Activated B cell treated with CpG ODN at 0.5 μM for 24 hours (primary cell): ENCODE results near the gene PXDC1. TPM values are rescaled to one million over a fixed set of nuclear protein-coding genes. Genes with fewer than 3 reads are reported as not detected.
A peak's percentile ranks its signal among the peaks of the same experiment; 100 is the strongest.

Experiments
- ATAC-seq: fragments of 200-7000 bp; cut with Tn5 transposase; one replicate; pipeline ENCODE4 v1.10.0; 2021; ENCODE audit warnings: low read depth, mild to moderate bottlenecking, moderate library complexity
- CTCF ChIA-PET: fragments of 350-600 bp; sonication (Branson Sonifier 250); formaldehyde crosslinking; loops from one replicate; lab custom pipeline; 2021; ENCODE audit warnings: antibody characterized with exemption; lab: Charles Lee
- POLR2A ChIA-PET: fragments of 350-600 bp; sonication (Branson Sonifier 250); formaldehyde crosslinking; loops from one replicate; lab custom pipeline; 2021; ENCODE audit warnings: antibody characterized with exemption; lab: Charles Lee
- DNase-seq: peaks from one replicate; pipeline ENCODE4 v3.0.0; 2022
- H3K27ac Mint-ChIP-seq: one replicate; pipeline ENCODE4 v1.8.0; 2020; ENCODE audit warnings: mixed read lengths
- H3K27me3 Mint-ChIP-seq: one replicate; pipeline ENCODE4 v1.8.0; 2021; ENCODE audit warnings: mixed read lengths
- H3K36me3 Mint-ChIP-seq: one replicate; pipeline ENCODE4 v1.8.0; 2021; ENCODE audit warnings: low read depth, mixed read lengths
- H3K4me1 Mint-ChIP-seq: one replicate; pipeline ENCODE4 v1.8.0; 2021; ENCODE audit warnings: mixed read lengths
- H3K4me3 Mint-ChIP-seq: one replicate; pipeline ENCODE4 v1.8.0; 2020; ENCODE audit warnings: mild to moderate bottlenecking, mixed read lengths
- H3K9me3 Mint-ChIP-seq: one replicate; pipeline ENCODE4 v1.8.0; 2020; ENCODE audit warnings: mixed read lengths
- intact Hi-C: fragments of 100-400 bp; cut with micrococcal nuclease; formaldehyde crosslinking; loops from one replicate; pipeline ENCODE4 v1.15.1; 2024
- total RNA-seq: library from RNA; stranded (reverse); gene quantifications from 2 replicates; pipeline ENCODE4 v1.2.3, GENCODE V29; 2022
- TF ChIP-seq, protein P1 (sequence below): fragments of 200-600 bp; IDR thresholded peaks from one replicate; pipeline ENCODE4 v1.8.0; 2022; ENCODE audit warnings: antibody characterized with exemption, mild to moderate bottlenecking

Gene PXDC1
- total RNA-seq, 1 donor from 2014 or later: 3.9 TPM

DNA sequence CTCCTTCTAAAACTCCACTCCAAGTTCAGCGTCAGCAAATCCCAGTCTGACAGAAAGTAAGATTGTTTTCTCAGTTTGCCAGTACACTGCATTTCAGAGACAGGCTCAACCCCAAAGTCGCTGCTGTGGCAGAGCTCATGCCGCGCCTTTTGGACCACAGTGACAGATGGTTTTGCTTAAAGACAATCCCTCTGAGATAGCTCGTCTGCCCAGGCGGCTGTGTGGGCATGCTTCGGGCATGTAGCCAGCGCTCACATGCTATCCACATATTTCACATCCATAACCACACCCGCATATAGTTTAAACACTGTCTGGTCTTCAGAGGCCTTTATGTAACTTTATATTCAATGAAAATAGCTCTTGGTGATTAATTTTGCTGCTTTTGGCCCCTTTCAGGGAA is 14.7 kb upstream of the PXDC1 start:
- ChIA-PET CTCF (no interaction called here), POLR2A (no interaction called here)
- TF ChIP-seq, protein P1, sequence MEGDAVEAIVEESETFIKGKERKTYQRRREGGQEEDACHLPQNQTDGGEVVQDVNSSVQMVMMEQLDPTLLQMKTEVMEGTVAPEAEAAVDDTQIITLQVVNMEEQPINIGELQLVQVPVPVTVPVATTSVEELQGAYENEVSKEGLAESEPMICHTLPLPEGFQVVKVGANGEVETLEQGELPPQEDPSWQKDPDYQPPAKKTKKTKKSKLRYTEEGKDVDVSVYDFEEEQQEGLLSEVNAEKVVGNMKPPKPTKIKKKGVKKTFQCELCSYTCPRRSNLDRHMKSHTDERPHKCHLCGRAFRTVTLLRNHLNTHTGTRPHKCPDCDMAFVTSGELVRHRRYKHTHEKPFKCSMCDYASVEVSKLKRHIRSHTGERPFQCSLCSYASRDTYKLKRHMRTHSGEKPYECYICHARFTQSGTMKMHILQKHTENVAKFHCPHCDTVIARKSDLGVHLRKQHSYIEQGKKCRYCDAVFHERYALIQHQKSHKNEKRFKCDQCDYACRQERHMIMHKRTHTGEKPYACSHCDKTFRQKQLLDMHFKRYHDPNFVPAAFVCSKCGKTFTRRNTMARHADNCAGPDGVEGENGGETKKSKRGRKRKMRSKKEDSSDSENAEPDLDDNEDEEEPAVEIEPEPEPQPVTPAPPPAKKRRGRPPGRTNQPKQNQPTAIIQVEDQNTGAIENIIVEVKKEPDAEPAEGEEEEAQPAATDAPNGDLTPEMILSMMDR: no peak
- no peak overlapping the region for H3K27ac Mint-ChIP-seq
- H3K36me3 Mint-ChIP-seq: no peaks in the 10 kb centered on the region
- DNase-seq (no peak), ATAC-seq (no peak)
- no peaks in the 10 kb centered on the region for H3K27me3 Mint-ChIP-seq
- H3K4me3 Mint-ChIP-seq: no peak overlapping the region
- peaks cover 50% of the 10 kb centered on the region for H3K4me1 Mint-ChIP-seq
- no peaks in the 10 kb centered on the region for H3K9me3 Mint-ChIP-seq
- intact Hi-C loops: loop anchor here (5.0 kb wide), 1 partner anchor 36 kb away; no protein-coding TSS in a partner anchor

DNA sequence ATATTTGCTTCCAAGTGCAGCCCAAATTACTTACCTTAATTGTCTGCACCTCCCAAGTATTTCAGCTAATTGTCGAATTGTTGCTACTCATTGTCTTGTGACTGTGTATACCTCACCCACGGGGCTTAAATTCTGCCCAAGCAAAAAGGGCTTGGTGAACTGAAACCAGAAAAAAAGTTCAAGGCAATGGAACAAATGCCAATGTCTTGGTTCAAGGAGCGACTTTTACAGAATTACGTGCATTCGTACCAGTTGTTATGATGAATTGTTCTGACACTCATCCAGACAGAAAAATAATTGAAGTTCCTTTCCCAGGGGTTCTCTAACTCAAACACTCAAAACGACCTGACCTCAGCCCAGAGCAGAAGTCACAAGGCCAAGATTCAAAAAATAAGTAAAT is 13.9 kb upstream of the PXDC1 start:
- Mint-ChIP-seq H3K27ac (peak overlapping the region; percentile 26), H3K4me3 (peak overlapping the region; percentile 33), H3K9me3 (no peaks in the 10 kb centered on the region), H3K27me3 (no peaks in the 10 kb centered on the region), H3K4me1 (peaks cover 46% of the 10 kb centered on the region), H3K36me3 (no peaks in the 10 kb centered on the region)
- ChIA-PET CTCF (no interaction called here), POLR2A (no interaction called here)
- DNase-seq: no peak
- TF ChIP-seq, protein P1: no peak
- ATAC-seq: peak; percentile 33
- intact Hi-C loops: loop anchor here (2.0 to 5.0 kb wide), 2 partner anchors 15 to 37 kb away; partner anchors contain the start of gene PXDC1

DNA sequence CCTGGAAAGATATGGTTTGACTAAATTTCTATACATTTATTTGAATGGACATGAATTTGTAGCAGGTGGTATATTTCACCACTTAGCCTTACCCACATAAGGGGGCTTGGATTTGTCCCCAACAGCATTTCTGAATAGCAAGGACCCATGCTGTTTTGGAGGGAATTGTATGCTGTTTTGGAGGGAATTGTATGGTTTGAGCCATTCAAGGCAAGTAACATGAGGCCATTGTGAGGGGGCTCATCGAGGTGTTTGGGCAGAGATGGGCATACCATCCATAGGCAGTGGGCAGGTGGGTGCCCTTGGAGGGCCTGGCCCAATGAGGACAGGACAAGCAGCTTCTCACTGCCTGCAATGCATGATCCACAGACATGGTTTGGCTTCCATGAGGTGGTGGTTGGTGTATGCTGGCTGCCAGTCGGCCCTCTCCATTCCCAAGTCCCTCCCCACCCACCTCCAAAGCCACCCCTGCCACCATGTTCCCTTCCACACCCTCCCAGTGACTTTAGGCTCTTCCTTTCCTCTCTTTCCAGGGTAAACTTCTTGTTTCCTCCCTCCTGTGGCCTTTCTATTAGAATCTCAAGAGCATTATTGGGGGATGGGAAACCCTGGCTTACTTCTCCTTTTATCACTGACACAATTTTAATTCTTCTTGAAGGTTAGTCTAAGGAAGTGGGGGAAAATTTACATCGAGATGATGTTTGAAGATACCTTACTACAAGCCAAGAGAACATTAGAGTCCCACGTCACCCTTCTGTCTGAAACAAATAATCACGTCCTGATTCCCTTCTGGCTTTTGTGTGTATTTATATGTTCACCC is 13.2 kb upstream of the PXDC1 start:
- TF ChIP-seq, protein P1: no peak
- Mint-ChIP-seq H3K27me3 (no peaks in the 10 kb centered on the region), H3K27ac (peak overlapping the region; percentile 26), H3K9me3 (no peaks in the 10 kb centered on the region), H3K36me3 (no peaks in the 10 kb centered on the region), H3K4me3 (peak overlapping the region; percentile 33), H3K4me1 (peaks cover 39% of the 10 kb centered on the region)
- POLR2A ChIA-PET: no interaction called here
- CTCF ChIA-PET: no interaction called here
- DNase-seq (no peak), ATAC-seq (peak; percentile 47)
- intact Hi-C loops: loop anchor here (2.0 to 5.0 kb wide), 2 partner anchors 14 to 38 kb away; partner anchors contain the start of gene PXDC1

DNA sequence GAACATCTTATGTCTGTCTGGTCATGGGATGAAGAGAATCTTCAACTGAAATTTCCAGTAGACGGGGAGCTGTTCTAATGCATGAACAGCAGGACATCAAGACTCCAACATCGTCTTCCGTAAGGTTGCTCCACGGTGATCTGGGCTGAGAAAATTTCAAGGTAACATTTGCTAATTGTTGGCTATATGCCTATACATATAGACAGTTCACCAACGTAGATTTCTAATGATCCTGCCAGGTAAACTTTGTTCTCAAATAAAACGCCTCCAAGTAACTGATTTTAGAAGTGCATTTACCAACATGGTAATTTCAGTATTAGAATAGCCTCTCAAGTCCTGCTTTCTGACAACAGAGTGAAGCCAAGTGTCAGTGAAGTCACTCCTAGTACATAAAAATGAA is 11.3 kb upstream of the PXDC1 start:
- ATAC-seq: no peak
- Mint-ChIP-seq H3K4me3 (no peak overlapping the region), H3K36me3 (no peaks in the 10 kb centered on the region), H3K27me3 (no peaks in the 10 kb centered on the region), H3K27ac (no peak overlapping the region), H3K4me1 (peaks cover 29% of the 10 kb centered on the region), H3K9me3 (no peaks in the 10 kb centered on the region)
- no peak for DNase-seq
- ChIA-PET POLR2A (no interaction called here), CTCF (no interaction called here)
- TF ChIP-seq, protein P1: no peak
- intact Hi-C loops: no loop called here

DNA sequence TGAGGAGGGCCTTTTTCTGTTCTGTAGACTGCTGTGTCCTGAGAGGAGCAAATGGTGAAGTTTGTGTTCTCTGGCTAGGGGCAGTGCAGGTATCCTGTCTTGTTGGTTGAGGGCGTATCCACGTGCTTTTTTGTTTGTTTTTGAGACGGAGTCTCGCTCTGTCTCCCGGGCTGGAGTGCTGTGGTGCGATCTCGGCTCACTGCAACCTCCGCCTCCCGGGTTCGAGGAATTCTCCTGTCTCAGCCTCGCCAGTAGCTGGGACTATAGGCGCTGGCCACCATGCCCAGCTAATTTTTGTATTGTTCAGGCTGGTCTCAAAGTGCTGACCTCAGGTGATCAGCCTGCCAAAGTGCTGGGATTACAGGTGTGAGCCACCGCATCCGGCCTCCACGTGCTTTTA is 10.8 kb upstream of the PXDC1 start:
- Mint-ChIP-seq H3K4me1 (peaks cover 25% of the 10 kb centered on the region), H3K27ac (no peak overlapping the region), H3K27me3 (no peaks in the 10 kb centered on the region), H3K36me3 (no peaks in the 10 kb centered on the region), H3K4me3 (no peak overlapping the region), H3K9me3 (no peaks in the 10 kb centered on the region)
- CTCF ChIA-PET: no interaction called here
- DNase-seq: no peak
- no peak for ATAC-seq
- TF ChIP-seq, protein P1: no peak
- POLR2A ChIA-PET: no interaction called here
- intact Hi-C loops: no loop called here
